H9 (cell line): Measurements from ENCODE around the gene MRPL18. TPM values are rescaled to one million over a fixed set of nuclear protein-coding genes. Genes with fewer than 3 reads are reported as not detected.

ENCODE experiments used
- DNase-seq: peaks from one replicate; pipeline ENCODE4 v3.0.0-alpha.2; 2017
- H2AFZ ChIP-seq: one replicate; pipeline ENCODE4 v1.6.1; 2013; ENCODE audit warnings: mild to moderate bottlenecking, low read length, control low read depth, moderate library complexity
- H2AK5ac ChIP-seq: 2 replicates; pipeline ENCODE4 v1.6.1; 2013; ENCODE audit warnings: low read length, control low read depth, mixed read lengths; ENCODE audit not compliant: insufficient read length
- H2BK120ac ChIP-seq: one replicate; pipeline ENCODE4 v1.6.1; 2013; ENCODE audit warnings: low read depth, mild to moderate bottlenecking, low read length, control low read depth, inconsistent platforms; ENCODE audit not compliant: poor library complexity, severe bottlenecking
- H2BK12ac ChIP-seq: 2 replicates; pipeline ENCODE4 v1.6.1; 2013; ENCODE audit warnings: low read length, control low read depth, mixed read lengths, low read depth; ENCODE audit not compliant: insufficient read length
- H2BK15ac ChIP-seq: 2 replicates; pipeline ENCODE4 v1.6.1; 2013; ENCODE audit warnings: low read depth, low read length, control low read depth
- H2BK20ac ChIP-seq: one replicate; pipeline ENCODE4 v1.6.1; 2013; ENCODE audit warnings: low read depth, mild to moderate bottlenecking, low read length, control low read depth, inconsistent platforms; ENCODE audit not compliant: poor library complexity, severe bottlenecking
- H2BK5ac ChIP-seq: 2 replicates; pipeline ENCODE4 v1.6.1; 2013; ENCODE audit warnings: low read length, control low read depth, mixed read lengths; ENCODE audit not compliant: insufficient read length
- H3K14ac ChIP-seq: 2 replicates; pipeline ENCODE4 v1.6.1; 2013; ENCODE audit warnings: low read length, control low read depth; ENCODE audit not compliant: insufficient read depth
- H3K18ac ChIP-seq: 2 replicates; pipeline ENCODE4 v1.6.1; 2013; ENCODE audit warnings: low read depth, mild to moderate bottlenecking, mixed read lengths, low read length, control low read depth; ENCODE audit not compliant: insufficient read length
- H3K23ac ChIP-seq: 2 replicates; pipeline ENCODE4 v1.6.1; 2013; ENCODE audit warnings: low read length, control low read depth, mixed read lengths, low read depth; ENCODE audit not compliant: insufficient read length
- H3K23me2 ChIP-seq: 2 replicates; pipeline ENCODE4 v1.6.1; 2013; ENCODE audit warnings: low read depth, mild to moderate bottlenecking, mixed read lengths, low read length, control low read depth; ENCODE audit not compliant: insufficient read length, poor library complexity, severe bottlenecking
- H3K27ac ChIP-seq: 2 replicates; pipeline ENCODE4 v1.5.1; 2013; ENCODE audit warnings: low read length, control low read depth, mixed read lengths, low read depth; ENCODE audit not compliant: insufficient read length
- H3K27me3 ChIP-seq: 2 replicates; pipeline ENCODE4 v1.6.1; 2013; ENCODE audit warnings: low read length, control low read depth, inconsistent platforms; ENCODE audit not compliant: insufficient read depth
- H3K4ac ChIP-seq: 2 replicates; pipeline ENCODE4 v1.6.1; 2013; ENCODE audit warnings: low read depth, mild to moderate bottlenecking, control low read depth, inconsistent platforms, low read length, moderate library complexity
- H3K4me1 ChIP-seq: 2 replicates; pipeline ENCODE4 v1.6.1; 2013; ENCODE audit warnings: low read length, control low read depth, inconsistent platforms; ENCODE audit not compliant: insufficient read depth
- H3K4me2 ChIP-seq: 2 replicates; pipeline ENCODE4 v1.6.1; 2013; ENCODE audit warnings: low read length, control low read depth, mixed read lengths; ENCODE audit not compliant: insufficient read length, insufficient read depth
- H3K56ac ChIP-seq: 2 replicates; pipeline ENCODE4 v1.6.1; 2013; ENCODE audit warnings: low read depth, mild to moderate bottlenecking, mixed read lengths, low read length, control low read depth; ENCODE audit not compliant: insufficient read length
- H3K79me1 ChIP-seq: 2 replicates; pipeline ENCODE4 v1.6.1; 2013; ENCODE audit warnings: low read depth, mild to moderate bottlenecking, moderate library complexity, low read length, control low read depth, inconsistent platforms; ENCODE audit not compliant: insufficient read depth, poor library complexity, severe bottlenecking
- H3K79me2 ChIP-seq: 2 replicates; pipeline ENCODE4 v1.6.1; 2013; ENCODE audit warnings: low read length, control low read depth, inconsistent platforms; ENCODE audit not compliant: insufficient read depth
- H3K9ac ChIP-seq: 2 replicates; pipeline ENCODE4 v1.6.1; 2013; ENCODE audit warnings: low read length, control low read depth, mixed read lengths; ENCODE audit not compliant: insufficient read length; ENCODE audit errors: extremely low read depth
- H3K9me3 ChIP-seq: one replicate; pipeline ENCODE4 v1.6.1; 2013; ENCODE audit warnings: low read depth, low read length, inconsistent platforms; ENCODE audit not compliant: control insufficient read depth
- H3T11ph ChIP-seq: one replicate; pipeline ENCODE4 v1.6.1; 2013; ENCODE audit warnings: mild to moderate bottlenecking, low read length, control low read depth, inconsistent platforms
- H4K20me1 ChIP-seq: one replicate; pipeline ENCODE4 v1.6.1; 2013; ENCODE audit not compliant: control insufficient read depth, insufficient read length, insufficient read depth
- H4K5ac ChIP-seq: 2 replicates; pipeline ENCODE4 v1.6.1; 2013; ENCODE audit warnings: low read depth, mild to moderate bottlenecking, mixed read lengths, low read length, control low read depth; ENCODE audit not compliant: insufficient read length
- H4K8ac ChIP-seq: replicated peaks from 2 replicates; pipeline ENCODE4 v1.6.1; 2013; ENCODE audit warnings: low read length, control low read depth, mixed read lengths, low read depth; ENCODE audit not compliant: insufficient read length
- H4K91ac ChIP-seq: 2 replicates; pipeline ENCODE4 v1.6.1; 2013; ENCODE audit warnings: low read depth, mild to moderate bottlenecking, moderate library complexity, mixed read lengths, low read length, control low read depth; ENCODE audit not compliant: insufficient read length
- H3K27ac Mint-ChIP-seq, 3 experiments: 2 replicates in 2 of 3; 3 replicates in 1 of 3; pipeline ENCODE4 v1.8.0; 2020 to 2021; ENCODE audit warnings: mixed read lengths in 3 of 3, mild to moderate bottlenecking in 1 of 3, moderate library complexity in 1 of 3
- H3K27me3 Mint-ChIP-seq: 2 replicates; pipeline ENCODE4 v1.8.0; 2021; ENCODE audit warnings: low read depth, mild to moderate bottlenecking, moderate library complexity, mixed read lengths
- H3K36me3 Mint-ChIP-seq, 3 experiments: 2 replicates in 2 of 3; 3 replicates in 1 of 3; pipeline ENCODE4 v1.8.0; 2020 to 2021; ENCODE audit warnings: low read depth in 3 of 3, mixed read lengths in 3 of 3; ENCODE audit not compliant: insufficient read depth in 1 of 3
- H3K4me1 Mint-ChIP-seq, 2 experiments: 2 replicates each; pipeline ENCODE4 v1.8.0; 2020; ENCODE audit warnings: mixed read lengths in 2 of 2
- H3K4me3 Mint-ChIP-seq, 2 experiments: 2 replicates in 1 of 2; 3 replicates in 1 of 2; pipeline ENCODE4 v1.8.0; 2020 to 2021; ENCODE audit warnings: mild to moderate bottlenecking in 2 of 2, mixed read lengths in 2 of 2, moderate library complexity in 1 of 2
- H3K9me3 Mint-ChIP-seq, 2 experiments: 2 replicates in 1 of 2; 3 replicates in 1 of 2; pipeline ENCODE4 v1.8.0; 2020; ENCODE audit warnings: mild to moderate bottlenecking in 2 of 2, mixed read lengths in 2 of 2, moderate library complexity in 1 of 2
- WGBS: extraction: QIAGEN DNeasy Blood & Tissue Kit; methylation state at CpG from one replicate; pipeline ENCODE4 v1.1.7; 2013; ENCODE audit warnings: missing lambda C conversion rate, low lambda C conversion rate, mixed read lengths; ENCODE audit not compliant: insufficient read length; ENCODE audit errors: extremely low coverage; 5-methylcytosine and 5-hydroxymethylcytosine counted together
- total RNA-seq: library from RNA; stranded (reverse); gene quantifications from 2 replicates; pipeline ENCODE4 v1.2.1, GENCODE V29; 2021
- TF ChIP-seq, protein P1 (sequence below): fragments of 200-600 bp; sonication (generic); conservative IDR thresholded peaks from 3 replicates; pipeline ENCODE4 v1.8.0; 2021; ENCODE audit warnings: antibody characterized with exemption, mild to moderate bottlenecking

MRPL18 gene
- total RNA-seq, 1 experiment from 2014 or later, result 88.8 TPM

DNA sequence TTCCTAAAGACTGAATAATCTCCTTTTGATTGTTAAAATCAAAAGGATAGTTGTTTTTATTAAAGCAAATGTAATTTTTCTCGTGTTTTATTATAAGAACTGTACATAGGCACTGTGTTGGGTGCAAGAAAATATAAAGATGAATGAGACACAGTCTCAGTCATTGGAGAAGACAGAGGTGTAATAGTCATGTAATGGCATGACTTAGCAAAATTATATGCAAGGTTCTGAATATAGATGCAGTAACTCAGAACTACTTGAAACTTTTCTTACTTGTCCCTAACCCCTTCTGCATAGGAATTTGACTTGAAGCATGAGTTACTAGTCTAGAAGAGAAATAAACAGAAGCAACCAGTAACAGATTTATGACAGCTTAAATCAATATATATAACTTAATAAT, 48.1 kb upstream of the MRPL18 start:
- Histone ChIP-seq H3K23ac (no peak overlapping the region), H3K9ac (no peak overlapping the region), H3K4me2 (no peak overlapping the region), H4K8ac (no peak overlapping the region), H3K23me2 (no peaks in the 10 kb centered on the region), H2BK20ac (no peak overlapping the region), H2BK12ac (no peak overlapping the region), H2BK120ac (no peak overlapping the region), H4K20me1 (no peaks in the 10 kb centered on the region), H2BK15ac (no peak overlapping the region), H3K14ac (no peak overlapping the region), H3K79me1 (peaks cover 11% of the 10 kb centered on the region), H3K4ac (no peak overlapping the region), H4K5ac (no peak overlapping the region), H3K27me3 (no peaks in the 10 kb centered on the region), H2AK5ac (no peak overlapping the region), H3K18ac (no peak overlapping the region), H2AFZ (no peak overlapping the region), H3K79me2 (peaks cover 6% of the 10 kb centered on the region; the same call in 1 of the 2 replicates), H4K91ac (no peak overlapping the region), H3K27ac (no peak overlapping the region), H3T11ph (no peak overlapping the region), H2BK5ac (no peak overlapping the region), H3K56ac (no peak overlapping the region), H3K4me1 (no peaks in the 10 kb centered on the region), H3K9me3 (no peaks in the 10 kb centered on the region)
- H3K9me3 Mint-ChIP-seq, result no peaks in the 10 kb centered on the region
- WGBS, result no CpG with 5 or more reads among the region's 1 CpG
- DNase-seq, result no peak
- TF ChIP-seq, protein P1, sequence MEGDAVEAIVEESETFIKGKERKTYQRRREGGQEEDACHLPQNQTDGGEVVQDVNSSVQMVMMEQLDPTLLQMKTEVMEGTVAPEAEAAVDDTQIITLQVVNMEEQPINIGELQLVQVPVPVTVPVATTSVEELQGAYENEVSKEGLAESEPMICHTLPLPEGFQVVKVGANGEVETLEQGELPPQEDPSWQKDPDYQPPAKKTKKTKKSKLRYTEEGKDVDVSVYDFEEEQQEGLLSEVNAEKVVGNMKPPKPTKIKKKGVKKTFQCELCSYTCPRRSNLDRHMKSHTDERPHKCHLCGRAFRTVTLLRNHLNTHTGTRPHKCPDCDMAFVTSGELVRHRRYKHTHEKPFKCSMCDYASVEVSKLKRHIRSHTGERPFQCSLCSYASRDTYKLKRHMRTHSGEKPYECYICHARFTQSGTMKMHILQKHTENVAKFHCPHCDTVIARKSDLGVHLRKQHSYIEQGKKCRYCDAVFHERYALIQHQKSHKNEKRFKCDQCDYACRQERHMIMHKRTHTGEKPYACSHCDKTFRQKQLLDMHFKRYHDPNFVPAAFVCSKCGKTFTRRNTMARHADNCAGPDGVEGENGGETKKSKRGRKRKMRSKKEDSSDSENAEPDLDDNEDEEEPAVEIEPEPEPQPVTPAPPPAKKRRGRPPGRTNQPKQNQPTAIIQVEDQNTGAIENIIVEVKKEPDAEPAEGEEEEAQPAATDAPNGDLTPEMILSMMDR, result no peak
- no peaks in the 10 kb centered on the region for H3K27me3 Mint-ChIP-seq
- no peak overlapping the region for H3K4me3 Mint-ChIP-seq
- peaks cover 44 to 86% (median 84%) of the 10 kb centered on the region in 3 experiments; a peak in 6 of 7 replicates for H3K36me3 Mint-ChIP-seq
- H3K4me1 Mint-ChIP-seq, result no peaks in the 10 kb centered on the region
- H3K27ac Mint-ChIP-seq, result no peak overlapping the region; a peak in 1 of 7 replicates
